Measurements from ENCODE around the gene TBC1D14. TPM values are rescaled to one million over a fixed set of nuclear protein-coding genes. Genes with fewer than 3 reads are reported as not detected.
A peak's percentile ranks its signal among the peaks of the same experiment; 100 is the strongest.

Gene TBC1D14
- total and polyA plus RNA-seq, 10 donors: 13.7 to 114 (median 68.4) TPM

GRCh38 chr4:7068883-7069282, 159.3 kb downstream of the TBC1D14 start:
- Histone ChIP-seq H3K27me3 (replicated peaks in 1 of 7) (peaks cover 0 to 9% (median 0%) of the 10 kb centered on the region in 7 donors), H3K4me1 (peaks cover 24 to 64% (median 52%) of the 10 kb centered on the region in 6 donors), H3K9me3 (no peaks in the 10 kb centered on the region), H3K27ac (peak overlapping the region; percentile 90 to 99 (median 94)), H3K4me3 (peak overlapping the region in 7 of 8 donors; percentile 75 to 99 (median 97)), H3K36me3 (peaks cover 0 to 19% (median 10%) of the 10 kb centered on the region in 6 donors)
- TF ChIP-seq CTCF (IDR thresholded peaks at IDR 0.05 in 8 of 11, conservative IDR thresholded peaks at IDR 0.05 in 3 of 11): no peak
- TF ChIP-seq POLR2AphosphoS5 (IDR thresholded peaks at IDR 0.05): no peak
- TF ChIP-seq POLR2A (IDR thresholded peaks at IDR 0.05): no peak
- WGBS, 5 donors: 10 to 18% (median 13%) methylated on average over 12 to 20 of the region's 20 CpGs
- peak; percentile 87 for DNase-seq
- intact Hi-C loops (cut with DNase I; ENCODE audit: low total_unique reads): no loop called here

- DNase-seq: peak; percentile 95
- Histone ChIP-seq H3K36me3 (peaks cover 0 to 3% (median 0%) of the 10 kb centered on the region in 6 donors), H3K27me3 (replicated peaks in 1 of 7) (peaks cover 0 to 9% (median 0%) of the 10 kb centered on the region in 7 donors), H3K27ac (no peak overlapping the region), H3K4me3 (no peak overlapping the region), H3K9me3 (no peaks in the 10 kb centered on the region), H3K4me1 (peaks cover 16 to 44% (median 35%) of the 10 kb centered on the region in 6 donors)
- TF ChIP-seq CTCF (IDR thresholded peaks at IDR 0.05 in 8 of 11, conservative IDR thresholded peaks at IDR 0.05 in 3 of 11): peak; percentile 98 to 99 (median 99)
- no peak for TF ChIP-seq POLR2A (IDR thresholded peaks at IDR 0.05)
- peak in 2 of 3 donors; percentile 57 to 72 for TF ChIP-seq POLR2AphosphoS5 (IDR thresholded peaks at IDR 0.05)
- 38 to 46% (median 40%) methylated on average over 21 to 23 of the region's 23 CpGs for WGBS, 5 donors
- intact Hi-C loops (cut with DNase I; ENCODE audit: low total_unique reads): loop anchor here (5.0 to 10.0 kb wide), 2 partner anchors 196 to 349 kb away; no protein-coding TSS in a partner anchor
These were observed 161.3 kb downstream of the TBC1D14 start for GRCh38 chr4:7070729-7071511.

GRCh38 chr4:7073059-7073458, 163.4 kb downstream of the TBC1D14 start:
- H3K27me3 ChIP-seq (replicated peaks in 1 of 7): peaks cover 0 to 9% (median 0%) of the 10 kb centered on the region in 7 donors
- H3K4me1 ChIP-seq: peaks cover 3 to 27% (median 19%) of the 10 kb centered on the region in 6 donors
- WGBS, 5 donors: 84 to 89% (median 88%) methylated on average over 13 to 14 of the region's 14 CpGs
- no peaks in the 10 kb centered on the region for H3K9me3 ChIP-seq
- H3K36me3 ChIP-seq: no peaks in the 10 kb centered on the region
- intact Hi-C loops (cut with DNase I; ENCODE audit: low total_unique reads): loop anchor here (5.0 to 10.0 kb wide), 2 partner anchors 198 to 351 kb away; no protein-coding TSS in a partner anchor
- no peak overlapping the region for H3K27ac ChIP-seq
- no peak for DNase-seq
- H3K4me3 ChIP-seq: no peak overlapping the region
- TF ChIP-seq CTCF (IDR thresholded peaks at IDR 0.05 in 8 of 11, conservative IDR thresholded peaks at IDR 0.05 in 3 of 11): no peak
- TF ChIP-seq POLR2A (IDR thresholded peaks at IDR 0.05): no peak
- no peak for TF ChIP-seq POLR2AphosphoS5 (IDR thresholded peaks at IDR 0.05)

Data from spleen (tissue), 11 donors.